ENCODE results near the gene UQCRC1.
A peak's percentile ranks its signal among the peaks of the same experiment; 100 is the strongest.

UQCRC1 gene

GRCh38 chr3:48609088-48610005, at the start of gene UQCRC1:
UQCRC1 (minus strand) TSS chr3:48609646; CDS start chr3:48609620, 26 bp downstream.
- DNase-seq (ENCODE audit: low read depth, low spot score): peak; percentile 79

GRCh38 chr3:48656841-48657281, 47.4 kb upstream of the UQCRC1 start:
- DNase-seq (ENCODE audit: low read depth, low spot score): no peak

- no peak for DNase-seq (ENCODE audit: low read depth, low spot score)
These were observed 46.8 kb upstream of the UQCRC1 start for GRCh38 chr3:48656061-48656840.

GRCh38 chr3:48655606-48656005, 46.2 kb upstream of the UQCRC1 start:
- DNase-seq (ENCODE audit: low read depth, low spot score): no peak

GRCh38 chr3:48655063-48655462, 45.6 kb upstream of the UQCRC1 start:
- DNase-seq (ENCODE audit: low read depth, low spot score): no peak

GRCh38 chr3:48652923-48653715, 43.7 kb upstream of the UQCRC1 start:
- DNase-seq (ENCODE audit: low read depth, low spot score): no peak

- no peak for DNase-seq (ENCODE audit: low read depth, low spot score)
These were observed 42.3 kb upstream of the UQCRC1 start for GRCh38 chr3:48651771-48652170.

- DNase-seq (ENCODE audit: low read depth, low spot score): no peak
These were observed 41.3 kb upstream of the UQCRC1 start for GRCh38 chr3:48650723-48651122.

GRCh38 chr3:48648188-48648850, 38.9 kb upstream of the UQCRC1 start:
- DNase-seq (ENCODE audit: low read depth, low spot score): no peak

- DNase-seq (ENCODE audit: low read depth, low spot score): no peak
These were observed 38.3 kb upstream of the UQCRC1 start for GRCh38 chr3:48647714-48648113.

- no peak for DNase-seq (ENCODE audit: low read depth, low spot score)
These were observed 35.7 kb upstream of the UQCRC1 start for GRCh38 chr3:48644898-48645760.

GRCh38 chr3:48642605-48643004, 33.2 kb upstream of the UQCRC1 start:
- DNase-seq (ENCODE audit: low read depth, low spot score): no peak

- DNase-seq (ENCODE audit: low read depth, low spot score): no peak
These were observed 31.9 kb upstream of the UQCRC1 start for GRCh38 chr3:48641396-48641795.

GRCh38 chr3:48639944-48640606, 30.6 kb upstream of the UQCRC1 start:
- DNase-seq (ENCODE audit: low read depth, low spot score): no peak

- DNase-seq (ENCODE audit: low read depth, low spot score): no peak
These were observed 27.9 kb upstream of the UQCRC1 start for GRCh38 chr3:48637305-48637704.

GRCh38 chr3:48636149-48636655, 26.8 kb upstream of the UQCRC1 start:
- no peak for DNase-seq (ENCODE audit: low read depth, low spot score)

GRCh38 chr3:48635222-48636021, 26.0 kb upstream of the UQCRC1 start, which contains the start of gene SLC26A6:
SLC26A6 (minus strand) TSS chr3:48635461; CDS start chr3:48635393, 68 bp downstream.
- peak; percentile 91 for DNase-seq (ENCODE audit: low read depth, low spot score)

GRCh38 chr3:48634661-48635221, 25.3 kb upstream of the UQCRC1 start:
- DNase-seq (ENCODE audit: low read depth, low spot score): no peak

Data from smooth muscle cell of the brain vasculature (primary cell).